ENCODE measurements around the gene FAM124A. TPM values are rescaled to one million over a fixed set of nuclear protein-coding genes. Genes with fewer than 3 reads are reported as not detected.

FAM124A gene
- total RNA-seq, 1 donor from 2014 or later, result 5.7 TPM

- H3K27ac ChIP-seq (replicated peaks), result no peak overlapping the region
- no peak for DNase-seq
- no peaks in the 10 kb centered on the region for H3K27me3 ChIP-seq (ENCODE audit: low read depth)
- H3K4me3 ChIP-seq, result no peak overlapping the region
- H3K36me3 ChIP-seq, result peaks cover 21% of the 10 kb centered on the region
- no peaks in the 10 kb centered on the region for H3K9me3 ChIP-seq (replicated peaks)
- peak; percentile 40 for TF ChIP-seq CTCF (IDR thresholded peaks at IDR 0.05; ENCODE audit: borderline replicate concordance)
- peaks cover 54% of the 10 kb centered on the region for H3K4me1 ChIP-seq
- intact Hi-C loops (cut with micrococcal nuclease), result no loop called here
Observed at GRCh38 chr13:51249770-51250741, 27.9 kb downstream of the FAM124A start.

GRCh38 chr13:51251480-51251879, 29.3 kb downstream of the FAM124A start:
- H3K9me3 ChIP-seq (replicated peaks), result no peaks in the 10 kb centered on the region
- no peak for DNase-seq
- peaks cover 21% of the 10 kb centered on the region for H3K36me3 ChIP-seq
- H3K4me3 ChIP-seq, result no peak overlapping the region
- no peak overlapping the region for H3K27ac ChIP-seq (replicated peaks)
- no peaks in the 10 kb centered on the region for H3K27me3 ChIP-seq (ENCODE audit: low read depth)
- peaks cover 59% of the 10 kb centered on the region for H3K4me1 ChIP-seq
- intact Hi-C loops (cut with micrococcal nuclease), result no loop called here
- TF ChIP-seq CTCF (IDR thresholded peaks at IDR 0.05; ENCODE audit: borderline replicate concordance), result no peak

- Histone ChIP-seq H3K36me3 (peaks cover 36% of the 10 kb centered on the region), H3K4me1 (peaks cover 53% of the 10 kb centered on the region), H3K4me3 (no peak overlapping the region), H3K27me3 (ENCODE audit: low read depth) (no peaks in the 10 kb centered on the region), H3K9me3 (replicated peaks) (no peaks in the 10 kb centered on the region), H3K27ac (replicated peaks) (peak overlapping the region; percentile 77)
- TF ChIP-seq CTCF (IDR thresholded peaks at IDR 0.05; ENCODE audit: borderline replicate concordance), result no peak
- intact Hi-C loops (cut with micrococcal nuclease), result no loop called here
- no peak for DNase-seq
Observed at GRCh38 chr13:51252954-51253532, 30.8 kb downstream of the FAM124A start.

GRCh38 chr13:51255556-51255955, 33.4 kb downstream of the FAM124A start:
- Histone ChIP-seq H3K36me3 (peaks cover 32% of the 10 kb centered on the region), H3K27me3 (ENCODE audit: low read depth) (no peaks in the 10 kb centered on the region), H3K4me3 (no peak overlapping the region), H3K4me1 (peaks cover 67% of the 10 kb centered on the region), H3K9me3 (replicated peaks) (no peaks in the 10 kb centered on the region), H3K27ac (replicated peaks) (peak overlapping the region; percentile 41)
- TF ChIP-seq CTCF (IDR thresholded peaks at IDR 0.05; ENCODE audit: borderline replicate concordance), result no peak
- intact Hi-C loops (cut with micrococcal nuclease), result no loop called here
- no peak for DNase-seq

GRCh38 chr13:51257187-51257586, 35.0 kb downstream of the FAM124A start:
- intact Hi-C loops (cut with micrococcal nuclease), result no loop called here
- peaks cover 83% of the 10 kb centered on the region for H3K4me1 ChIP-seq
- no peak for TF ChIP-seq CTCF (IDR thresholded peaks at IDR 0.05; ENCODE audit: borderline replicate concordance)

More at GRCh38 chr13:51257187-51257586, 35.0 kb downstream of the FAM124A start:
- Histone ChIP-seq H3K27ac (replicated peaks) (no peak overlapping the region), H3K36me3 (peaks cover 26% of the 10 kb centered on the region), H3K4me3 (no peak overlapping the region), H3K9me3 (replicated peaks) (no peaks in the 10 kb centered on the region), H3K27me3 (ENCODE audit: low read depth) (no peaks in the 10 kb centered on the region)
- no peak for DNase-seq
